ENCODE data around the gene MEIOSIN. TPM values are rescaled to one million over a fixed set of nuclear protein-coding genes. Genes with fewer than 3 reads are reported as not detected.

Gene MEIOSIN
- total RNA-seq, 1 donor from 2014 or later, result not detected

- H3K36me3 ChIP-seq (ENCODE audit: control insufficient read depth, insufficient read depth, low read length), result no peaks in the 10 kb centered on the region
- FAIRE-seq, result no peak
- peak; percentile 89 for DNase-seq (ENCODE audit: low read depth)
- H3K4me3 ChIP-seq (ENCODE audit: low read depth, low read length), result peak within 1 kb of the TSS; percentile 88
- no peaks in the 10 kb centered on the region for H3K27me3 ChIP-seq (ENCODE audit: control insufficient read depth, insufficient read depth, low read length)
- no peak for TF ChIP-seq CTCF (IDR thresholded peaks at IDR 0.05; ENCODE audit: insufficient read depth, low read length, severe bottlenecking)
These were observed 35.9 kb downstream of the MEIOSIN start, which contains the start of gene SIX5 for GRCh38 chr19:45768984-45769782. Gene SIX5 (minus strand): TSS chr19:45769252. CDS start chr19:45768844, 408 bp downstream.

- DNase-seq (ENCODE audit: low read depth) (peak; percentile 16), FAIRE-seq (no peak)
- peaks cover 1% of the 10 kb centered on the region for H3K36me3 ChIP-seq (ENCODE audit: control insufficient read depth, insufficient read depth, low read length)
- H3K4me3 ChIP-seq (ENCODE audit: low read depth, low read length), result peak overlapping the region; percentile 38
- TF ChIP-seq CTCF (IDR thresholded peaks at IDR 0.05; ENCODE audit: insufficient read depth, low read length, severe bottlenecking), result no peak
- H3K27me3 ChIP-seq (ENCODE audit: control insufficient read depth, insufficient read depth, low read length), result no peaks in the 10 kb centered on the region
These were observed 36.6 kb downstream of the MEIOSIN start for GRCh38 chr19:45769821-45770191.

- Histone ChIP-seq H3K36me3 (ENCODE audit: control insufficient read depth, insufficient read depth, low read length) (peaks cover 2% of the 10 kb centered on the region), H3K4me3 (ENCODE audit: low read depth, low read length) (peak overlapping the region; percentile 38), H3K27me3 (ENCODE audit: control insufficient read depth, insufficient read depth, low read length) (no peaks in the 10 kb centered on the region)
- TF ChIP-seq CTCF (IDR thresholded peaks at IDR 0.05; ENCODE audit: insufficient read depth, low read length, severe bottlenecking), result peak; percentile 93
- DNase-seq (ENCODE audit: low read depth), result peak; percentile 93
- FAIRE-seq, result peak; percentile 52
These were observed 37.2 kb downstream of the MEIOSIN start for GRCh38 chr19:45770192-45771101.

- TF ChIP-seq CTCF (IDR thresholded peaks at IDR 0.05; ENCODE audit: insufficient read depth, low read length, severe bottlenecking), result no peak
- Histone ChIP-seq H3K27me3 (ENCODE audit: control insufficient read depth, insufficient read depth, low read length) (no peaks in the 10 kb centered on the region), H3K4me3 (ENCODE audit: low read depth, low read length) (peak overlapping the region; percentile 30), H3K36me3 (ENCODE audit: control insufficient read depth, insufficient read depth, low read length) (peaks cover 2% of the 10 kb centered on the region)
- FAIRE-seq (no peak), DNase-seq (ENCODE audit: low read depth) (no peak)
These were observed 38.2 kb downstream of the MEIOSIN start for GRCh38 chr19:45771311-45771933.

- no peak for TF ChIP-seq CTCF (IDR thresholded peaks at IDR 0.05; ENCODE audit: insufficient read depth, low read length, severe bottlenecking)
- no peak for FAIRE-seq
- DNase-seq (ENCODE audit: low read depth), result no peak
These were observed 39.0 kb downstream of the MEIOSIN start for GRCh38 chr19:45772130-45772840.

More at GRCh38 chr19:45772130-45772840, 39.0 kb downstream of the MEIOSIN start:
- Histone ChIP-seq H3K4me3 (ENCODE audit: low read depth, low read length) (no peak overlapping the region), H3K36me3 (ENCODE audit: control insufficient read depth, insufficient read depth, low read length) (peaks cover 8% of the 10 kb centered on the region), H3K27me3 (ENCODE audit: control insufficient read depth, insufficient read depth, low read length) (no peaks in the 10 kb centered on the region)
